SK-N-SH (cell line): ENCODE measurements around the gene FBXO3. TPM values are rescaled to one million over a fixed set of nuclear protein-coding genes. Genes with fewer than 3 reads are reported as not detected.

Experiments
- CTCF ChIA-PET: fragments of 300-600, 350-600 bp; formaldehyde crosslinking; extraction: SDS; loops from one replicate; lab custom pipeline; 2021; lab: Yijun Ruan, JAX
- POLR2A ChIA-PET: fragments of 350-600 bp; sonication (Branson Sonifier 250); formaldehyde crosslinking; extraction: SDS; loops from one replicate; lab custom pipeline; 2020; ENCODE audit warnings: antibody characterized with exemption, inconsistent platforms; lab: Yijun Ruan, JAX
- DNase-seq: peaks from one replicate; pipeline ENCODE4 v3.0.0; 2012
- H2AFZ ChIP-seq: fragments of 200-600 bp; sonication (generic); 2 replicates; pipeline ENCODE4 v1.8.1; 2016; ENCODE audit warnings: antibody characterized with exemption, mild to moderate bottlenecking, low read depth
- H3F3A ChIP-seq: fragments of 200-600 bp; sonication (generic); replicated peaks from 2 replicates; pipeline ENCODE3; 2016; ENCODE audit warnings: antibody characterized with exemption, mild to moderate bottlenecking; ENCODE audit not compliant: insufficient read depth
- H3K27ac ChIP-seq, 2 experiments: fragments of 200-500 bp in 1 of 2; fragments of 200-600 bp in 1 of 2; sonication (Bioruptor generic) in 1 of 2; sonication (generic), shearing (Covaris generic) in 1 of 2; 2 replicates each; pipeline versions ENCODE4 v1.5.1 to v1.6.1; 2014 to 2016; ENCODE audit warnings: low read depth in 2 of 2, inconsistent platforms in 1 of 2, low read length in 1 of 2, mild to moderate bottlenecking in 1 of 2, mixed read lengths in 1 of 2
- H3K27me3 ChIP-seq: fragments of 200-600 bp; sonication (generic), shearing (Covaris generic); 2 replicates; pipeline ENCODE4 v1.6.1; 2016; ENCODE audit warnings: mixed run types; ENCODE audit not compliant: insufficient read depth
- H3K36me3 ChIP-seq, 2 experiments: fragments of 200-500 bp in 1 of 2; fragments of 200-600 bp in 1 of 2; sonication (Bioruptor generic) in 1 of 2; sonication (generic) in 1 of 2; replicated peaks in 1 of 2; 2 replicates each; pipeline versions ENCODE3 to v1.5.1; 2014 to 2016; ENCODE audit warnings: low read length in 1 of 2, mild to moderate bottlenecking in 1 of 2; ENCODE audit not compliant: insufficient read depth in 2 of 2, control insufficient read depth in 1 of 2
- H3K4me1 ChIP-seq, 2 experiments: fragments of 200-500 bp in 1 of 2; fragments of 200-600 bp in 1 of 2; sonication (Bioruptor generic) in 1 of 2; sonication (generic), shearing (Covaris generic) in 1 of 2; 2 replicates each; pipeline versions ENCODE4 v1.5.1 to v1.6.1; 2014 to 2016; ENCODE audit warnings: low read depth in 1 of 2, low read length in 1 of 2, mixed run types in 1 of 2; ENCODE audit not compliant: insufficient read depth in 2 of 2, control insufficient read depth in 1 of 2
- H3K4me2 ChIP-seq: fragments of 200-600 bp; sonication (generic), shearing (Covaris generic); 2 replicates; pipeline ENCODE4 v1.6.1; 2017; ENCODE audit warnings: mixed run types
- H3K4me3 ChIP-seq, 2 experiments: fragments of 200-500 bp in 1 of 2; fragments of 200-600 bp in 1 of 2; sonication (Bioruptor generic) in 1 of 2; sonication (generic), shearing (Covaris generic) in 1 of 2; 2 replicates each; pipeline versions ENCODE4 v1.5.1 to v1.8.1; 2014 to 2016; ENCODE audit warnings: low read depth in 2 of 2, inconsistent platforms in 1 of 2, low read length in 1 of 2, mild to moderate bottlenecking in 1 of 2, mixed read lengths in 1 of 2, moderate library complexity in 1 of 2
- H3K79me2 ChIP-seq: fragments of 200-600 bp; sonication (generic); 2 replicates; pipeline ENCODE4 v1.8.1; 2017; ENCODE audit warnings: mild to moderate bottlenecking; ENCODE audit not compliant: insufficient read depth
- H3K9ac ChIP-seq: fragments of 200-600 bp; sonication (generic); 2 replicates; pipeline ENCODE4 v1.6.1; 2017; ENCODE audit warnings: mixed run types
- H3K9me2 ChIP-seq: fragments of 200-600 bp; sonication (generic); 2 replicates; pipeline ENCODE4 v1.6.1; 2017; ENCODE audit warnings: mixed run types
- H3K9me3 ChIP-seq: fragments of 200-600 bp; sonication (generic); 2 replicates; pipeline ENCODE4 v1.6.1; 2017; ENCODE audit warnings: mixed run types, mild to moderate bottlenecking, moderate library complexity
- H4K20me1 ChIP-seq: fragments of 200-600 bp; sonication (generic); 2 replicates; pipeline ENCODE4 v1.6.1; 2017; ENCODE audit warnings: mild to moderate bottlenecking, mixed run types; ENCODE audit not compliant: insufficient read depth
- ELF1 ChIP-seq: IDR thresholded peaks from 2 replicates; pipeline ENCODE4 v1.4.0; 2012
- EP300 ChIP-seq, 2 experiments: IDR thresholded peaks; 2 replicates each; pipeline versions ENCODE4 v1.4.0 to v1.6.1; 2012; ENCODE audit warnings: borderline replicate concordance in 1 of 2, low read depth in 1 of 2, low read length in 1 of 2
- FOXJ3 ChIP-seq: sonication (generic); formaldehyde crosslinking; IDR thresholded peaks from 2 replicates; pipeline ENCODE4 v1.5.1; 2020; ENCODE audit warnings: mild to moderate bottlenecking, missing genetic modification reagents
- FOXM1 ChIP-seq: IDR thresholded peaks from 2 replicates; pipeline ENCODE4 v1.4.0; 2012; ENCODE audit warnings: low read depth, mild to moderate bottlenecking
- GABPA ChIP-seq: IDR thresholded peaks from 2 replicates; pipeline ENCODE4 v1.4.0; 2012; ENCODE audit warnings: low read depth, mild to moderate bottlenecking
- GATA2 ChIP-seq: sonication (generic); formaldehyde crosslinking; IDR thresholded peaks from 2 replicates; pipeline ENCODE4 v1.5.0; 2020; ENCODE audit warnings: mild to moderate bottlenecking, missing genetic modification reagents
- JUND ChIP-seq: IDR thresholded peaks from 2 replicates; pipeline ENCODE4 v1.4.0; 2012
- MXI1 ChIP-seq: IDR thresholded peaks from 2 replicates; pipeline ENCODE4 v1.6.1; 2012; ENCODE audit warnings: mild to moderate bottlenecking, low read depth, low read length, improper control_type of control experiment
- NRF1 ChIP-seq: IDR thresholded peaks from 2 replicates; pipeline ENCODE4 v1.6.1; 2012; ENCODE audit warnings: low read depth, mild to moderate bottlenecking, low read length
- POLR2AphosphoS5 ChIP-seq: IDR thresholded peaks from 2 replicates; pipeline ENCODE4 v1.6.1; 2012; ENCODE audit warnings: low read depth, low read length
- RAD21 ChIP-seq: IDR thresholded peaks from 2 replicates; pipeline ENCODE4 v1.6.1; 2012; ENCODE audit warnings: mild to moderate bottlenecking, low read length
- RCOR1 ChIP-seq: fragments of 150-350 bp; IDR thresholded peaks from 2 replicates; pipeline ENCODE4 v1.6.1; 2017; ENCODE audit warnings: antibody characterized with exemption, low read length
- SIN3A ChIP-seq: IDR thresholded peaks from 2 replicates; pipeline ENCODE4 v1.6.1; 2012; ENCODE audit warnings: low read depth, mild to moderate bottlenecking, low read length, moderate library complexity, borderline replicate concordance
- SMC3 ChIP-seq: IDR thresholded peaks from 2 replicates; pipeline ENCODE4 v1.6.1; 2012; ENCODE audit warnings: low read depth, low read length, improper control_type of control experiment
- TAF1 ChIP-seq: IDR thresholded peaks from 2 replicates; pipeline ENCODE4 v1.6.1; 2012; ENCODE audit warnings: low read depth, mild to moderate bottlenecking, low read length, moderate library complexity, borderline replicate concordance
- TEAD4 ChIP-seq: IDR thresholded peaks from 2 replicates; pipeline ENCODE4 v1.4.0; 2012; ENCODE audit warnings: mild to moderate bottlenecking, borderline replicate concordance; ENCODE audit not compliant: insufficient read depth
- YY1 ChIP-seq: IDR thresholded peaks from 2 replicates; pipeline ENCODE4 v1.4.0; 2012; ENCODE audit warnings: low read depth, mild to moderate bottlenecking
- WGBS: methylation state at CpG from one replicate; pipeline ENCODE4 v1.1.6; 2017; ENCODE audit warnings: low lambda C conversion rate; 5-methylcytosine and 5-hydroxymethylcytosine counted together
- polyA plus RNA-seq, 3 experiments: library from polyadenylated mRNA; depleted of rRNA; stranded (reverse); fragments of >200 nt; gene quantifications; 2 replicates each; pipeline ENCODE4 v1.2.3, GENCODE V29; 2012
- TF ChIP-seq, protein P1 (sequence below): IDR thresholded peaks from 2 replicates; pipeline ENCODE4; 2012
- TF ChIP-seq, protein P2 (sequence below): fragments of 200-600 bp; sonication (generic); IDR thresholded peaks from 2 replicates; pipeline ENCODE4 v1.6.1; 2017; ENCODE audit warnings: antibody characterized with exemption, mild to moderate bottlenecking, moderate library complexity
- TF ChIP-seq, protein P3 (sequence below): IDR thresholded peaks from 2 replicates; pipeline ENCODE4 v1.6.1; 2012; ENCODE audit warnings: mild to moderate bottlenecking, low read depth, low read length, moderate library complexity
- TF ChIP-seq, protein P4 (sequence below): IDR thresholded peaks from 2 replicates; pipeline ENCODE4 v1.4.0; 2012; ENCODE audit warnings: low read depth, borderline replicate concordance
- TF ChIP-seq, protein P5 (sequence below): fragments of 150-350 bp; IDR thresholded peaks from 2 replicates; pipeline ENCODE4 v1.6.1; 2016; ENCODE audit warnings: mild to moderate bottlenecking, low read depth, low read length
- TF ChIP-seq, protein P6 (sequence below): fragments of 150-350 bp; IDR thresholded peaks from 2 replicates; pipeline ENCODE4 v1.6.1; 2017; ENCODE audit warnings: antibody characterized with exemption, low read length, low read depth, borderline replicate concordance

The FBXO3 gene
- polyA plus RNA-seq, 1 of the 3 experiments (the other 2 are of a cell fraction) = 17.9 TPM

DNA sequence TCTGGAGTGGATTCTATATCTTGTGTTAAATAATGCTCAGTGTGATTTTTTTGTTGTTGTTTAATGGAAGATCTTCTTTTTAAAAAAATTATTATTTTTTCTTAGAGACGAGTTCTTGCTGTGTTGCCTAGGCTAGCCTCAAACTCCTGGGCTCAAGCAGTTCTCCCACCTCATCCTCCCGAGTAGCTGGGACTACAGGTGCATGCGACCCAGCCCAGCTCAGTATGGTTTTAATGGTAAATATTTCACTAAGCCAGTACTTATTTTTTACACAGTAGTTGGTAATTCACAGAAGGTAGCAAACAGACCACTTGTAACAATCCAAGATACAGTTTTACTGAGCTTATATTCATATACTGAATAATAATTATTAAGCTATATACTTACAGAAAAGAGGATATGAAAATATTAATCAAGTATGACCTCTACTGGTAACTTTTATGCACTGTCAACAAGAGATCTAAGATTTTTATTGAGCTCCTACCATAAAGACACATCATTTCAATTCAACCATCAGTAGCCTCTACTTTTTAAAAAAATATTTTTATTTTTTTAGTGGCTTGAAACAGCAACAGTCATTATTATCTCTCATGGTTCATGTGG lies 32.0 kb downstream of the FBXO3 start:
- Histone ChIP-seq H3K9me3 (no peaks in the 10 kb centered on the region), H3K9me2 (no peaks in the 10 kb centered on the region), H2AFZ (no peak overlapping the region), H3K79me2 (peaks cover 7% of the 10 kb centered on the region), H3K27me3 (no peaks in the 10 kb centered on the region), H3K27ac (no peak overlapping the region), H4K20me1 (no peaks in the 10 kb centered on the region), H3K4me1 (peaks cover 3 to 4% of the 10 kb centered on the region in 2 experiments; a peak in 3 of 4 replicates), H3F3A (peaks cover 11% of the 10 kb centered on the region), H3K36me3 (peaks cover 14 to 29% of the 10 kb centered on the region in 2 experiments), H3K4me2 (no peak overlapping the region), H3K4me3 (no peak overlapping the region), H3K9ac (no peak overlapping the region)
- WGBS = 66% methylated on average over 3 of the region's 3 CpGs
- ChIA-PET CTCF (interaction anchor here (0.6 to 2.2 kb wide), 44 partner anchors 8 to 578 kb away, joined by 3 to 31 read pairs (median 4); partner anchors contain the start of gene C11orf91), POLR2A (interaction anchor here (1.4 kb wide), 1 partner anchor 42 kb away, joined by 5 read pairs; no protein-coding TSS in a partner anchor)
- TF ChIP-seq, protein P1, sequence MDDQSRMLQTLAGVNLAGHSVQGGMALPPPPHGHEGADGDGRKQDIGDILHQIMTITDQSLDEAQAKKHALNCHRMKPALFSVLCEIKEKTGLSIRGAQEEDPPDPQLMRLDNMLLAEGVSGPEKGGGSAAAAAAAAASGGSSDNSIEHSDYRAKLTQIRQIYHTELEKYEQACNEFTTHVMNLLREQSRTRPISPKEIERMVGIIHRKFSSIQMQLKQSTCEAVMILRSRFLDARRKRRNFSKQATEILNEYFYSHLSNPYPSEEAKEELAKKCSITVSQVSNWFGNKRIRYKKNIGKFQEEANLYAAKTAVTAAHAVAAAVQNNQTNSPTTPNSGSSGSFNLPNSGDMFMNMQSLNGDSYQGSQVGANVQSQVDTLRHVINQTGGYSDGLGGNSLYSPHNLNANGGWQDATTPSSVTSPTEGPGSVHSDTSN = no peak
- TF ChIP-seq NRF1 (no peak), FOXM1 (no peak), RCOR1 (no peak), RAD21 (peak; percentile 59), JUND (no peak), GABPA (no peak), GATA2 (CRISPR knock-in tag) (no peak), POLR2AphosphoS5 (no peak), FOXJ3 (no peak), TEAD4 (no peak), EP300 (IDR thresholded peaks at IDR 0.05; ENCODE audit: borderline replicate concordance in 1 of 2, low read depth in 1 of 2, low read length in 1 of 2) (no peak), SIN3A (no peak), MXI1 (no peak), TAF1 (no peak), ELF1 (no peak), SMC3 (0 out of 2 replicates have a peak, but pooled peaks have one; percentile 9), YY1 (no peak)
- TF ChIP-seq, protein P2, sequence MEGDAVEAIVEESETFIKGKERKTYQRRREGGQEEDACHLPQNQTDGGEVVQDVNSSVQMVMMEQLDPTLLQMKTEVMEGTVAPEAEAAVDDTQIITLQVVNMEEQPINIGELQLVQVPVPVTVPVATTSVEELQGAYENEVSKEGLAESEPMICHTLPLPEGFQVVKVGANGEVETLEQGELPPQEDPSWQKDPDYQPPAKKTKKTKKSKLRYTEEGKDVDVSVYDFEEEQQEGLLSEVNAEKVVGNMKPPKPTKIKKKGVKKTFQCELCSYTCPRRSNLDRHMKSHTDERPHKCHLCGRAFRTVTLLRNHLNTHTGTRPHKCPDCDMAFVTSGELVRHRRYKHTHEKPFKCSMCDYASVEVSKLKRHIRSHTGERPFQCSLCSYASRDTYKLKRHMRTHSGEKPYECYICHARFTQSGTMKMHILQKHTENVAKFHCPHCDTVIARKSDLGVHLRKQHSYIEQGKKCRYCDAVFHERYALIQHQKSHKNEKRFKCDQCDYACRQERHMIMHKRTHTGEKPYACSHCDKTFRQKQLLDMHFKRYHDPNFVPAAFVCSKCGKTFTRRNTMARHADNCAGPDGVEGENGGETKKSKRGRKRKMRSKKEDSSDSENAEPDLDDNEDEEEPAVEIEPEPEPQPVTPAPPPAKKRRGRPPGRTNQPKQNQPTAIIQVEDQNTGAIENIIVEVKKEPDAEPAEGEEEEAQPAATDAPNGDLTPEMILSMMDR = peak; percentile 73
- TF ChIP-seq, protein P3, sequence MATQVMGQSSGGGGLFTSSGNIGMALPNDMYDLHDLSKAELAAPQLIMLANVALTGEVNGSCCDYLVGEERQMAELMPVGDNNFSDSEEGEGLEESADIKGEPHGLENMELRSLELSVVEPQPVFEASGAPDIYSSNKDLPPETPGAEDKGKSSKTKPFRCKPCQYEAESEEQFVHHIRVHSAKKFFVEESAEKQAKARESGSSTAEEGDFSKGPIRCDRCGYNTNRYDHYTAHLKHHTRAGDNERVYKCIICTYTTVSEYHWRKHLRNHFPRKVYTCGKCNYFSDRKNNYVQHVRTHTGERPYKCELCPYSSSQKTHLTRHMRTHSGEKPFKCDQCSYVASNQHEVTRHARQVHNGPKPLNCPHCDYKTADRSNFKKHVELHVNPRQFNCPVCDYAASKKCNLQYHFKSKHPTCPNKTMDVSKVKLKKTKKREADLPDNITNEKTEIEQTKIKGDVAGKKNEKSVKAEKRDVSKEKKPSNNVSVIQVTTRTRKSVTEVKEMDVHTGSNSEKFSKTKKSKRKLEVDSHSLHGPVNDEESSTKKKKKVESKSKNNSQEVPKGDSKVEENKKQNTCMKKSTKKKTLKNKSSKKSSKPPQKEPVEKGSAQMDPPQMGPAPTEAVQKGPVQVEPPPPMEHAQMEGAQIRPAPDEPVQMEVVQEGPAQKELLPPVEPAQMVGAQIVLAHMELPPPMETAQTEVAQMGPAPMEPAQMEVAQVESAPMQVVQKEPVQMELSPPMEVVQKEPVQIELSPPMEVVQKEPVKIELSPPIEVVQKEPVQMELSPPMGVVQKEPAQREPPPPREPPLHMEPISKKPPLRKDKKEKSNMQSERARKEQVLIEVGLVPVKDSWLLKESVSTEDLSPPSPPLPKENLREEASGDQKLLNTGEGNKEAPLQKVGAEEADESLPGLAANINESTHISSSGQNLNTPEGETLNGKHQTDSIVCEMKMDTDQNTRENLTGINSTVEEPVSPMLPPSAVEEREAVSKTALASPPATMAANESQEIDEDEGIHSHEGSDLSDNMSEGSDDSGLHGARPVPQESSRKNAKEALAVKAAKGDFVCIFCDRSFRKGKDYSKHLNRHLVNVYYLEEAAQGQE = no peak
- TF ChIP-seq, protein P4, sequence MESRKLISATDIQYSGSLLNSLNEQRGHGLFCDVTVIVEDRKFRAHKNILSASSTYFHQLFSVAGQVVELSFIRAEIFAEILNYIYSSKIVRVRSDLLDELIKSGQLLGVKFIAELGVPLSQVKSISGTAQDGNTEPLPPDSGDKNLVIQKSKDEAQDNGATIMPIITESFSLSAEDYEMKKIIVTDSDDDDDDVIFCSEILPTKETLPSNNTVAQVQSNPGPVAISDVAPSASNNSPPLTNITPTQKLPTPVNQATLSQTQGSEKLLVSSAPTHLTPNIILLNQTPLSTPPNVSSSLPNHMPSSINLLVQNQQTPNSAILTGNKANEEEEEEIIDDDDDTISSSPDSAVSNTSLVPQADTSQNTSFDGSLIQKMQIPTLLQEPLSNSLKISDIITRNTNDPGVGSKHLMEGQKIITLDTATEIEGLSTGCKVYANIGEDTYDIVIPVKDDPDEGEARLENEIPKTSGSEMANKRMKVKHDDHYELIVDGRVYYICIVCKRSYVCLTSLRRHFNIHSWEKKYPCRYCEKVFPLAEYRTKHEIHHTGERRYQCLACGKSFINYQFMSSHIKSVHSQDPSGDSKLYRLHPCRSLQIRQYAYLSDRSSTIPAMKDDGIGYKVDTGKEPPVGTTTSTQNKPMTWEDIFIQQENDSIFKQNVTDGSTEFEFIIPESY = no peak
- TF ChIP-seq, protein P5, sequence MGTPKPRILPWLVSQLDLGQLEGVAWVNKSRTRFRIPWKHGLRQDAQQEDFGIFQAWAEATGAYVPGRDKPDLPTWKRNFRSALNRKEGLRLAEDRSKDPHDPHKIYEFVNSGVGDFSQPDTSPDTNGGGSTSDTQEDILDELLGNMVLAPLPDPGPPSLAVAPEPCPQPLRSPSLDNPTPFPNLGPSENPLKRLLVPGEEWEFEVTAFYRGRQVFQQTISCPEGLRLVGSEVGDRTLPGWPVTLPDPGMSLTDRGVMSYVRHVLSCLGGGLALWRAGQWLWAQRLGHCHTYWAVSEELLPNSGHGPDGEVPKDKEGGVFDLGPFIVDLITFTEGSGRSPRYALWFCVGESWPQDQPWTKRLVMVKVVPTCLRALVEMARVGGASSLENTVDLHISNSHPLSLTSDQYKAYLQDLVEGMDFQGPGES = no peak
- TF ChIP-seq, protein P6, sequence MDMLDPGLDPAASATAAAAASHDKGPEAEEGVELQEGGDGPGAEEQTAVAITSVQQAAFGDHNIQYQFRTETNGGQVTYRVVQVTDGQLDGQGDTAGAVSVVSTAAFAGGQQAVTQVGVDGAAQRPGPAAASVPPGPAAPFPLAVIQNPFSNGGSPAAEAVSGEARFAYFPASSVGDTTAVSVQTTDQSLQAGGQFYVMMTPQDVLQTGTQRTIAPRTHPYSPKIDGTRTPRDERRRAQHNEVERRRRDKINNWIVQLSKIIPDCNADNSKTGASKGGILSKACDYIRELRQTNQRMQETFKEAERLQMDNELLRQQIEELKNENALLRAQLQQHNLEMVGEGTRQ = no peak
- peak; percentile 20 for DNase-seq
